Neuronal stem cell (in vitro differentiated cells): ENCODE results near the gene PGGHG.

ENCODE experiments used
- DNase-seq: peaks from one replicate; pipeline ENCODE4 v3.0.0-alpha.2; 2013; ENCODE audit warnings: low spot score
- H2AFZ ChIP-seq: one replicate; pipeline ENCODE4 v1.6.1; 2013; ENCODE audit warnings: mild to moderate bottlenecking, low read length, inconsistent platforms
- H2AK5ac ChIP-seq: 2 replicates; pipeline ENCODE4 v1.6.1; 2013; ENCODE audit warnings: low read depth, mild to moderate bottlenecking, inconsistent platforms, low read length, moderate library complexity, mixed read lengths
- H2BK120ac ChIP-seq: 2 replicates; pipeline ENCODE4 v1.6.1; 2013; ENCODE audit warnings: low read depth, mild to moderate bottlenecking, inconsistent platforms, low read length, moderate library complexity, mixed read lengths
- H2BK12ac ChIP-seq: one replicate; pipeline ENCODE4 v1.6.1; 2013; ENCODE audit warnings: low read length, inconsistent platforms
- H2BK15ac ChIP-seq: 2 replicates; pipeline ENCODE4 v1.6.1; 2013; ENCODE audit warnings: mild to moderate bottlenecking, low read length, inconsistent platforms, mixed read lengths
- H2BK5ac ChIP-seq: one replicate; pipeline ENCODE4 v1.6.1; 2013; ENCODE audit warnings: inconsistent platforms, mild to moderate bottlenecking, low read length, moderate library complexity
- H3K14ac ChIP-seq: one replicate; pipeline ENCODE4 v1.6.1; 2013; ENCODE audit warnings: low read length, inconsistent platforms
- H3K18ac ChIP-seq: 2 replicates; pipeline ENCODE4 v1.6.1; 2013; ENCODE audit warnings: low read length, inconsistent platforms
- H3K23ac ChIP-seq: 2 replicates; pipeline ENCODE4 v1.6.1; 2013; ENCODE audit warnings: low read depth, mild to moderate bottlenecking, mixed read lengths, low read length, inconsistent platforms; ENCODE audit not compliant: poor library complexity
- H3K27ac ChIP-seq: replicated peaks from 3 replicates; pipeline ENCODE4 v1.5.1; 2013; ENCODE audit warnings: low read length, inconsistent platforms
- H3K27me3 ChIP-seq, 3 experiments: 2 replicates each; pipeline ENCODE4 v1.6.1; 2013; ENCODE audit warnings: low read length in 3 of 3, mild to moderate bottlenecking in 2 of 3, inconsistent platforms in 1 of 3, low read depth in 1 of 3, mixed read lengths in 1 of 3, moderate library complexity in 1 of 3; ENCODE audit not compliant: control insufficient read depth in 3 of 3, insufficient read depth in 3 of 3
- H3K36me3 ChIP-seq, 2 donors: replicated peaks in 1 of 2; 2 replicates each; pipeline ENCODE4 v1.6.1; 2013; ENCODE audit warnings: low read length in 2 of 2; ENCODE audit not compliant: control insufficient read depth in 2 of 2, insufficient read depth in 2 of 2
- H3K4ac ChIP-seq: 2 replicates; pipeline ENCODE4 v1.6.1; 2013; ENCODE audit warnings: inconsistent platforms, mild to moderate bottlenecking, low read length, moderate library complexity
- H3K4me1 ChIP-seq, 2 donors: 1 replicate in 1 of 2; 2 replicates in 1 of 2; pipeline ENCODE4 v1.6.1; 2013; ENCODE audit warnings: low read length in 2 of 2, low read depth in 1 of 2; ENCODE audit not compliant: control insufficient read depth in 2 of 2, insufficient read depth in 1 of 2
- H3K4me2 ChIP-seq: one replicate; pipeline ENCODE4 v1.6.1; 2013; ENCODE audit warnings: mild to moderate bottlenecking, low read length, inconsistent platforms; ENCODE audit not compliant: insufficient read depth, poor library complexity, severe bottlenecking
- H3K4me3 ChIP-seq, 2 donors: 2 replicates each; pipeline ENCODE4 v1.5.1; 2013; ENCODE audit warnings: low read length in 2 of 2, mild to moderate bottlenecking in 2 of 2, inconsistent platforms in 1 of 2, moderate library complexity in 1 of 2
- H3K79me1 ChIP-seq: one replicate; pipeline ENCODE4 v1.6.1; 2013; ENCODE audit warnings: low read depth, mild to moderate bottlenecking, inconsistent platforms, low read length, moderate library complexity
- H3K9ac ChIP-seq: one replicate; pipeline ENCODE4 v1.6.1; 2013; ENCODE audit warnings: mild to moderate bottlenecking, low read depth, low read length, inconsistent platforms; ENCODE audit not compliant: poor library complexity
- H3K9me3 ChIP-seq, 2 donors: replicated peaks in 1 of 2; 2 replicates each; pipeline versions ENCODE3 to v1.6.1; 2013; ENCODE audit warnings: low read length in 2 of 2, mild to moderate bottlenecking in 2 of 2, inconsistent platforms in 1 of 2, low read depth in 1 of 2, mixed read lengths in 1 of 2, moderate library complexity in 1 of 2; ENCODE audit not compliant: control insufficient read depth in 2 of 2, insufficient read depth in 1 of 2
- H4K8ac ChIP-seq: one replicate; pipeline ENCODE4 v1.6.1; 2013; ENCODE audit warnings: low read depth, mild to moderate bottlenecking, inconsistent platforms, low read length, moderate library complexity
- H4K91ac ChIP-seq: one replicate; pipeline ENCODE4 v1.6.1; 2013; ENCODE audit warnings: low read length, low read depth, mild to moderate bottlenecking, inconsistent platforms; ENCODE audit not compliant: poor library complexity
- WGBS, 2 donors: extraction: QIAGEN DNeasy Blood & Tissue Kit; methylation state at CpG; one replicate each; pipeline ENCODE4 v1.1.7; 2013; ENCODE audit warnings: missing lambda C conversion rate in 2 of 2, mixed read lengths in 1 of 2; ENCODE audit not compliant: insufficient read length in 2 of 2, insufficient replicate concordance in 1 of 2; ENCODE audit errors: extremely low coverage in 2 of 2; 5-methylcytosine and 5-hydroxymethylcytosine counted together

Gene PGGHG

DNA sequence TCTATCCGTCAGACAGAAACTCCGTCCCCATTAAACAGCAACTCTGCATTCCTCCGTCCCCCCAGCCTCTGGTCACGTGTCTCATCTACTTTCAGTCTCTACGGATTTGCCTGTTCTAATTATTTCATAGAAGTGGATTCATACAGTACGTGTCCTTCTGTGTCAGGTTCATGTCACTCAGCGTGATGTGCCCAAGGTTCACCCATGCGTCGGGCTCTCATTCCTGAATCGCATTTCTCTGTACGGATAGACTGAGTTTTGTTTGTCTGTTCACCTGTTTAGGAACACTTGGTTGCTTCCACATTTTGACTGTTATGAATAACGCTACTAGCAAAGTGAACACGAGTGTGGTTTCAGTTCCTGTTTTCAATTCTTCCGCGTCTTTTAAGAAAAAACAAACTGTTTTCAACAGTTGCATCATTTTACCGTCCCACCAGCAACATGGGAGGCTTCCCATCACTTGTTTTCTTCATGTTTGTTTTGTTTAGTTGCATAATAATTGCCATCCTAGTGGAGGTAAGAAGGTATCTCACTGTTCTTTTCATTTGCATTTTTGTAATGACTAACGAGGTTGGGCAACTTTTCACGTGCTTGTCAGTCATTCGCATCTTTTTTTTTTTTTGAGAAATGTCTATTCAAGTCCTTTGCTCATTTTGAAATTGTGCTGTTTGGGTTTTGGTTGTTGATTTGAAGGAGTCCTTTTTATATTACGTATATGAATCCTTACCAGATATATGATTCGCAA lies 19.6 kb upstream of the PGGHG start:
- no peak overlapping the region for H3K27ac ChIP-seq
- no peak overlapping the region for H2BK15ac ChIP-seq
- DNase-seq = no peak
- H2AFZ ChIP-seq = peak overlapping the region; percentile 53
- no peak overlapping the region for H4K8ac ChIP-seq
- no peak overlapping the region for H3K18ac ChIP-seq
- H3K4me3 ChIP-seq = no peak overlapping the region
- no peak overlapping the region for H3K4ac ChIP-seq
- H3K9me3 ChIP-seq = peaks cover 3 to 4% of the 10 kb centered on the region in 2 donors
- H4K91ac ChIP-seq = no peak overlapping the region
- no peak overlapping the region for H3K23ac ChIP-seq
- H3K14ac ChIP-seq = no peak overlapping the region
- no peak overlapping the region for H2AK5ac ChIP-seq
- no peak overlapping the region for H2BK5ac ChIP-seq
- WGBS, 2 donors = no CpG with 5 or more reads among the region's 21 CpGs
- H3K27me3 ChIP-seq = no peaks in the 10 kb centered on the region
- no peaks in the 10 kb centered on the region for H3K79me1 ChIP-seq
- H3K36me3 ChIP-seq = no peaks in the 10 kb centered on the region
- H2BK12ac ChIP-seq = no peak overlapping the region
- H3K9ac ChIP-seq = no peak overlapping the region
- no peak overlapping the region for H2BK120ac ChIP-seq
- H3K4me2 ChIP-seq = no peak overlapping the region
- H3K4me1 ChIP-seq = peaks cover 0 to 5% of the 10 kb centered on the region in 2 donors

- peak overlapping the region; percentile 64 for H3K18ac ChIP-seq
- no peak for DNase-seq
- no peak overlapping the region for H2AFZ ChIP-seq
- no peak overlapping the region for H3K27ac ChIP-seq
- H3K23ac ChIP-seq = peak overlapping the region; percentile 73
- H4K91ac ChIP-seq = no peak overlapping the region
- H2BK5ac ChIP-seq = peak overlapping the region; percentile 24
- peak overlapping the region; percentile 7 for H2BK12ac ChIP-seq
- peak overlapping the region; percentile 94 for H2AK5ac ChIP-seq
- H3K36me3 ChIP-seq = no peaks in the 10 kb centered on the region
- no peak overlapping the region for H3K4me2 ChIP-seq
- WGBS, 2 donors = no CpG with 5 or more reads among the region's 18 CpGs
- peaks cover 3 to 4% of the 10 kb centered on the region in 2 donors for H3K9me3 ChIP-seq
- peak overlapping the region; percentile 21 for H3K9ac ChIP-seq
- H4K8ac ChIP-seq = peak overlapping the region; percentile 43
- no peaks in the 10 kb centered on the region for H3K79me1 ChIP-seq
- peak overlapping the region; percentile 61 for H2BK120ac ChIP-seq
- no peak overlapping the region for H3K4me3 ChIP-seq
- peaks cover 0 to 5% of the 10 kb centered on the region in 2 donors for H3K4me1 ChIP-seq
- peak overlapping the region; percentile 21 for H3K14ac ChIP-seq
- H3K4ac ChIP-seq = no peak overlapping the region
- H3K27me3 ChIP-seq = no peaks in the 10 kb centered on the region
- H2BK15ac ChIP-seq = peak overlapping the region; percentile 92
Observed at GRCh38 chr11:270451-271318, 18.2 kb upstream of the PGGHG start.

GRCh38 chr11:271319-271715 lies 17.6 kb upstream of the PGGHG start:
- Histone ChIP-seq H3K4me3 (no peak overlapping the region), H2BK15ac (peak overlapping the region; percentile 49), H3K36me3 (no peaks in the 10 kb centered on the region), H2AFZ (no peak overlapping the region), H4K91ac (no peak overlapping the region), H3K23ac (no peak overlapping the region), H2BK12ac (no peak overlapping the region), H3K27ac (no peak overlapping the region), H3K27me3 (no peaks in the 10 kb centered on the region), H3K4me1 (peaks cover 0 to 5% of the 10 kb centered on the region in 2 donors), H3K9ac (no peak overlapping the region), H3K18ac (no peak overlapping the region), H3K79me1 (no peaks in the 10 kb centered on the region), H3K4me2 (no peak overlapping the region), H2AK5ac (peak overlapping the region; percentile 94), H3K9me3 (peaks cover 3 to 8% of the 10 kb centered on the region in 2 donors), H2BK120ac (no peak overlapping the region), H2BK5ac (no peak overlapping the region), H3K4ac (no peak overlapping the region), H3K14ac (no peak overlapping the region), H4K8ac (no peak overlapping the region)
- DNase-seq = no peak
- WGBS, 2 donors = no CpG with 5 or more reads among the region's 8 CpGs
